Right lobe of liver (tissue), 6 donors: ENCODE results near the gene BUD13. TPM values are rescaled to one million over a fixed set of nuclear protein-coding genes. Genes with fewer than 3 reads are reported as not detected.

ENCODE experiments used
- ATAC-seq, 4 donors: fragments of 200-7000 bp; cut with Tn5 transposase; one replicate each; pipeline ENCODE4 v1.9.1; 2020; ENCODE audit warnings: mild to moderate bottlenecking in 4 of 4, moderate library complexity in 4 of 4
- DNase-seq, 3 donors: peaks; one replicate each; pipeline ENCODE4 v3.0.0-alpha.2; 2020
- H3K27ac ChIP-seq, 3 donors: fragments of 200-600 bp; one replicate each; pipeline ENCODE4 v1.8.0; 2022
- H3K27me3 ChIP-seq, 2 donors: fragments of 200-600 bp; one replicate each; pipeline ENCODE4 v1.8.0; 2022
- H3K36me3 ChIP-seq, 4 donors: fragments of 200-600 bp; sonication (generic) in 1 of 4; one replicate each; pipeline versions ENCODE4 v1.5.1 to v1.8.0; 2017 to 2022; ENCODE audit warnings: control low read depth in 1 of 4
- H3K4me1 ChIP-seq, 4 donors: fragments of 200-600 bp; sonication (generic) in 1 of 4; one replicate each; pipeline versions ENCODE4 v1.5.1 to v1.8.0; 2017 to 2022; ENCODE audit warnings: control low read depth in 1 of 4
- H3K4me3 ChIP-seq, 3 donors: fragments of 200-600 bp; one replicate each; pipeline ENCODE4 v1.8.0; 2022
- H3K9me3 ChIP-seq, 4 donors: fragments of 200-600 bp; sonication (generic) in 1 of 4; one replicate each; pipeline versions ENCODE4 v1.5.1 to v1.8.0; 2017 to 2022; ENCODE audit warnings: control low read depth in 1 of 4
- CTCF ChIP-seq, 4 donors: fragments of 200-600 bp in 3 of 4; fragments of 450-650 bp in 1 of 4; IDR thresholded peaks; one replicate each; pipeline versions ENCODE4 v1.5.1 to v1.8.0; 2016 to 2022; ENCODE audit warnings: antibody characterized with exemption in 4 of 4, mild to moderate bottlenecking in 2 of 4
- POLR2A ChIP-seq: fragments of 450-650 bp; IDR thresholded peaks from one replicate; pipeline ENCODE4 v1.6.1; 2017; ENCODE audit warnings: antibody characterized with exemption, mild to moderate bottlenecking
- WGBS: methylation state at CpG from one replicate; pipeline ENCODE4 v1.1.6; 2018; ENCODE audit warnings: low coverage, low lambda C conversion rate; ENCODE audit not compliant: insufficient coverage; ENCODE audit errors: missing lambda C conversion rate; 5-methylcytosine and 5-hydroxymethylcytosine counted together
- intact Hi-C, 2 donors: fragments of 100-400 bp; cut with DNase I; formaldehyde crosslinking; loops; one replicate each; pipeline versions ENCODE4 v1.11.2 to v1.14.1; 2022
- total RNA-seq, 6 experiments: library from RNA; depleted of rRNA in 2 of 6; stranded (reverse); fragments of >200 nt in 2 of 6; fragmentation: NEBNext Ultra II Directional in 3 of 6; extraction: Animal tissue kit (Norgen Biotek cat#: 25700) in 3 of 6; gene quantifications; one replicate each; pipeline versions ENCODE4 v1.1.0 to v1.2.4, GENCODE V29; 2016 to 2023
- donor health status: DM: no; HTN: yes; CAD: no.
- donor health status: DM: no; HTN: no; CAD: no.
- donor health status: DM: no; HTN: no; CAD: no.
- donor health status: DM: no; HTN: yes; CAD: no.
- donor health status: DM: no; HTN: yes; CAD: no.

BUD13 gene
- total RNA-seq, 6 experiments from 2014 or later = 3.6 to 6.3 (median 5.0) TPM

GRCh38 chr11:116750070-116750718 lies 22.6 kb downstream of the BUD13 start:
- no peaks in the 10 kb centered on the region for H3K4me1 ChIP-seq
- DNase-seq (no peak), ATAC-seq (no peak)
- H3K4me3 ChIP-seq = no peak overlapping the region
- intact Hi-C loops = no loop called here
- no peak overlapping the region for H3K27ac ChIP-seq
- no peak for TF ChIP-seq POLR2A
- no peak for TF ChIP-seq CTCF (IDR thresholded peaks at IDR 0.05)
- H3K36me3 ChIP-seq = peaks cover 0 to 42% (median 8%) of the 10 kb centered on the region in 4 donors
- H3K9me3 ChIP-seq = no peaks in the 10 kb centered on the region
- 63% methylated on average over 2 of the region's 2 CpGs for WGBS
- no peaks in the 10 kb centered on the region for H3K27me3 ChIP-seq

DNA sequence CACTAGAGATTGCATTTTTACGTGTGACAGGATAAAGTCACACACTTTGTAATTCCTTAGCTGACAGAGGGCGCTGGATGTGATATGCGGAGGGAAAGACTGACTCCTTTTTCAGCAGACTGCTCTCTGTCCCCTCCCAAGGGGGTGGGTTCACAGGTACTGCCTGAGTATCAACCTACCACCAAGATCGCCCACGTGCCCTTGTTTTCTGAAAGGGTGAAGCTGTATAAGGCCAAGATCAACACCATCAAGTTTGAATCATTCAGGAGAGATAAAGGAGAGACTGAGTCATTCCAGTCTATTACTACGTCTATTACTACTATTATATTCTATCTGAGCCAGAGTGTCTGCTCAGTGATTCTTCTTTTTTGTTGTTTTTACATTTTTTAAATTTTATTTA lies 30.7 kb downstream of the BUD13 start:
- no peak for ATAC-seq
- intact Hi-C loops = no loop called here
- peaks cover 0 to 4% (median 0%) of the 10 kb centered on the region in 4 donors for H3K36me3 ChIP-seq
- no peaks in the 10 kb centered on the region for H3K27me3 ChIP-seq
- WGBS = 72% methylated on average over 4 of the region's 6 CpGs
- no peak overlapping the region for H3K4me3 ChIP-seq
- no peaks in the 10 kb centered on the region for H3K9me3 ChIP-seq
- TF ChIP-seq POLR2A = no peak
- no peak for TF ChIP-seq CTCF (IDR thresholded peaks at IDR 0.05)
- no peak for DNase-seq
- H3K27ac ChIP-seq = no peak overlapping the region
- no peaks in the 10 kb centered on the region for H3K4me1 ChIP-seq

DNA sequence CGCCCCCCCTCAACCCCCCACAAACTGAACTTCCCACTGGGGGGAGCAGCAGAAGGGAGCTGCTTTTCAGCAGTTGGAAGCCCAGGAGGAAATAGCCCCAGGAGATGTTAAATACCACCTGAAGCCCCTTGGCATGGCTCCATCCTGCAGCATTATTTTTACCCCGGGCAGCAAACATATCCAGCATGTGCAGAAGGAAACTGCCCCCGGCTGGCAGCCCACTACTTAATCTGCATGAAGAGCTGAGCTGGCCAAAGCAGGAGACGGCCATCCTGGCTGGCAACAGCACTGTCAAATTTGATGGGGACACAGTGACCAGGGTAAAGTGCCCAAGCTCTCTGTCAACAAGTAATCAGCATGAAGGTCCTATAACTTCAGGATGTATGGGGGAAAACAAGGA lies 32.0 kb downstream of the BUD13 start:
- WGBS = 60% methylated on average over 1 of the region's 4 CpGs
- no peak for DNase-seq
- Histone ChIP-seq H3K36me3 (no peaks in the 10 kb centered on the region), H3K27me3 (no peaks in the 10 kb centered on the region), H3K27ac (no peak overlapping the region), H3K9me3 (no peaks in the 10 kb centered on the region), H3K4me3 (no peak overlapping the region), H3K4me1 (no peaks in the 10 kb centered on the region)
- no peak for TF ChIP-seq POLR2A
- TF ChIP-seq CTCF (IDR thresholded peaks at IDR 0.05) = no peak
- ATAC-seq = no peak
- intact Hi-C loops = no loop called here

- WGBS = 73% methylated on average over 1 of the region's 2 CpGs
- intact Hi-C loops = no loop called here
Observed at GRCh38 chr11:116738975-116739374, 33.8 kb downstream of the BUD13 start.

More at GRCh38 chr11:116738975-116739374, 33.8 kb downstream of the BUD13 start:
- no peak overlapping the region for H3K27ac ChIP-seq
- ATAC-seq (no peak), DNase-seq (no peak)
- no peak overlapping the region for H3K4me3 ChIP-seq
- H3K9me3 ChIP-seq = no peaks in the 10 kb centered on the region
- peaks cover 0 to under 1% (median 0%) of the 10 kb centered on the region in 4 donors for H3K4me1 ChIP-seq
- H3K36me3 ChIP-seq = no peaks in the 10 kb centered on the region
- TF ChIP-seq POLR2A (no peak), CTCF (IDR thresholded peaks at IDR 0.05) (no peak)
- no peaks in the 10 kb centered on the region for H3K27me3 ChIP-seq
